GM12875 (cell line): ENCODE results near the gene PRDM2.

Experiments used
- H3K4me3 ChIP-seq: one replicate; pipeline ENCODE4 v1.5.1; 2011; ENCODE audit warnings: low read depth, low read length, control low read depth
- TF ChIP-seq, protein P1 (sequence below): IDR thresholded peaks from 2 replicates; pipeline ENCODE4 v1.5.1; 2011; ENCODE audit warnings: low read depth, mild to moderate bottlenecking, control low read depth, inconsistent platforms, low read length, moderate library complexity, borderline replicate concordance; ENCODE audit not compliant: insufficient read depth

PRDM2 gene

DNA sequence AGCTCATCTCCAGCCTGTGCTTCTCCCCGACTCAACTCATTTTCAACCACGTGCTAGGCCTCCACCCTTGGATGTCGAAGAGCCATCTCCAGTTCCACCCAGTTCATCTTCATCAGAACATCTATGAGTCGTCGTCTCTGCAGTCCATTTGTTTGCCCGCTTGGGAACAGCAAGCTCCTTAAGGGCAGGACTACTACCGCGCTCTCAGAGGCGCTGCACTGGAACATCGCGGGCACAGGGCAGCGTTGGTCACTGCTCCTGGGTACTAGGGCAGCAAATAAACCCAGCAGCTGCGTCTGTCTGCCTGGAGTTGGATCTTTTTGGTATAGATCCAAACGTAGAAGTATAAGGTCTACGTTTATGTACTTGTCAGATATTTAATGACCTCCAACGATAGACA lies 478 bp upstream of the PRDM2 start:
- peak overlapping the region; percentile 86 for H3K4me3 ChIP-seq
- TF ChIP-seq, protein P1, sequence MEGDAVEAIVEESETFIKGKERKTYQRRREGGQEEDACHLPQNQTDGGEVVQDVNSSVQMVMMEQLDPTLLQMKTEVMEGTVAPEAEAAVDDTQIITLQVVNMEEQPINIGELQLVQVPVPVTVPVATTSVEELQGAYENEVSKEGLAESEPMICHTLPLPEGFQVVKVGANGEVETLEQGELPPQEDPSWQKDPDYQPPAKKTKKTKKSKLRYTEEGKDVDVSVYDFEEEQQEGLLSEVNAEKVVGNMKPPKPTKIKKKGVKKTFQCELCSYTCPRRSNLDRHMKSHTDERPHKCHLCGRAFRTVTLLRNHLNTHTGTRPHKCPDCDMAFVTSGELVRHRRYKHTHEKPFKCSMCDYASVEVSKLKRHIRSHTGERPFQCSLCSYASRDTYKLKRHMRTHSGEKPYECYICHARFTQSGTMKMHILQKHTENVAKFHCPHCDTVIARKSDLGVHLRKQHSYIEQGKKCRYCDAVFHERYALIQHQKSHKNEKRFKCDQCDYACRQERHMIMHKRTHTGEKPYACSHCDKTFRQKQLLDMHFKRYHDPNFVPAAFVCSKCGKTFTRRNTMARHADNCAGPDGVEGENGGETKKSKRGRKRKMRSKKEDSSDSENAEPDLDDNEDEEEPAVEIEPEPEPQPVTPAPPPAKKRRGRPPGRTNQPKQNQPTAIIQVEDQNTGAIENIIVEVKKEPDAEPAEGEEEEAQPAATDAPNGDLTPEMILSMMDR, result no peak

GRCh38 chr1:13700521-13701270 lies 708 bp downstream of the PRDM2 start:
- H3K4me3 ChIP-seq, result peak overlapping the region; percentile 86
- TF ChIP-seq, protein P1, result no peak

GRCh38 chr1:13701271-13701640 lies 1.3 kb downstream of the PRDM2 start:
- peak overlapping the region; percentile 86 for H3K4me3 ChIP-seq
- TF ChIP-seq, protein P1, result no peak

DNA sequence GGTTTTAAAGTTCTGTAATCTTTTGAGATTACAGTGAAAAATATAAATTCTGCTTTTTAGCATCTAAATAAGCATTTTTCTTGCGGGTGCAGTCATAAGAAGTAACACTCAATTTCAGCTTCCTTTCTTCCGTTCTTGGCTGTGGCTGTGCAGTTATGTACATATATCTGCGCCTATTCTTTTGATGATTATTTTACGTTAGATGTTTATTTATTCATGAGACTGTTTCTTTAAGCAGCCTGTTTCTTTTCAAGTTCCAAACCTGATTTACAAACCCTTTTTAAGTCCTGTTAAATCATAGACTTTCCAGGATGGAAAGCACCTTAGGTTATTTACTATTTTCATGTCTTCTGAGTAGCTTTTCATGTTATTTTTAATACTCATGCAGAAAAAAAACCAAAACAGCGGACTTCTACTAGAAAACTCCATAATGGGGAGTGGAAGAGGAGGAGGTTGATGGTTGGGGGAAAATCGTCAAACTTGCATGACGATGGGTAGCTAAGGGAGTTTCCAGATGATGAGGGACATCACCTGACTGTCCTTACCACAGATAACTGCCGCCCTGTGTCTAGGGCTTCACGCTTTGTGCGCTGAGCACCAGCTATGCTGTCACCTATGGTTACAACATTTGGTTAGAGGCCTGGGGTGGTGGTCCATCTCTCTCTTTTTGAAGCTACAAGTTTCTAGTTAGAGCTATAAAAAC lies 2.6 kb downstream of the PRDM2 start:
- H3K4me3 ChIP-seq, result peak overlapping the region; percentile 86
- TF ChIP-seq, protein P1, result no peak

- TF ChIP-seq, protein P1, result no peak
- peak overlapping the region; percentile 11 for H3K4me3 ChIP-seq
Observed at GRCh38 chr1:13703128-13703513, 3.1 kb downstream of the PRDM2 start.

- TF ChIP-seq, protein P1, result no peak
- H3K4me3 ChIP-seq, result no peak overlapping the region
Observed at GRCh38 chr1:13703558-13704490, 3.8 kb downstream of the PRDM2 start.
